GM12878 (cell line): Measurements from ENCODE around the gene RPA3. TPM values are rescaled to one million over a fixed set of nuclear protein-coding genes. Genes with fewer than 3 reads are reported as not detected.
"Not testable (repeated sequence)": the region's sequence is repeated elsewhere in the genome, so short reads cannot be mapped to it uniquely, and the experiment has no call there.

Experiments
- ATAC-seq: fragments of 200-7000 bp; cut with Tn5 transposase; 3 replicates; pipeline ENCODE4 v1.9.1; 2020; ENCODE audit warnings: mild to moderate bottlenecking, moderate library complexity
- BruUV-seq: library from RNA; stranded (reverse); fragments of 400-500 nt; replicated peaks from 2 replicates; lab custom pipeline; 2021; lab: Mats Ljungman, UMichigan
- CTCF ChIA-PET: fragments of 300-600 bp; sonication (Branson Sonifier 250); formaldehyde crosslinking; extraction: SDS; loops from one replicate; lab custom pipeline; 2021; ENCODE audit warnings: inconsistent platforms; lab: Yijun Ruan, JAX
- POLR2A ChIA-PET: fragments of 350-600 bp; formaldehyde crosslinking; extraction: SDS; loops from one replicate; lab custom pipeline; 2021; ENCODE audit warnings: inconsistent platforms; lab: Charles Lee
- RAD21 ChIA-PET: fragments of 300-600 bp; sonication (Branson Sonifier 250); formaldehyde crosslinking; loops from one replicate; lab custom pipeline; 2023; ENCODE audit warnings: antibody characterized with exemption; ENCODE audit not compliant: unreplicated experiment; lab: Charles Lee
- SMC1A ChIA-PET: fragments of 300-600 bp; sonication (Branson Sonifier 250); formaldehyde crosslinking; loops from one replicate; lab custom pipeline; 2023; ENCODE audit not compliant: unreplicated experiment, uncharacterized antibody; lab: Charles Lee
- DNase-seq: peaks from one replicate; pipeline ENCODE4 v3.0.0-alpha.2; 2011; ENCODE audit warnings: low read depth, low spot score
- FAIRE-seq: peaks from 3 replicates; lab custom pipeline; 2011; peaks lifted over from hg19 to GRCh38; lab: Jason Lieb, UNC
- H2AFZ ChIP-seq: 2 replicates; pipeline ENCODE4 v1.6.0; 2011; ENCODE audit warnings: low read depth, low read length, control low read depth; ENCODE audit not compliant: control insufficient read depth
- H3K27ac ChIP-seq: 2 replicates; pipeline ENCODE4 v1.5.1; 2011; ENCODE audit warnings: control low read depth; ENCODE audit not compliant: control insufficient read depth, insufficient read depth
- H3K27me3 ChIP-seq, 2 experiments: replicated peaks in 1 of 2; 2 replicates each; pipeline versions ENCODE4 v1.6.0 to v1.6.1; 2011; ENCODE audit warnings: low read length in 1 of 2; ENCODE audit not compliant: control insufficient read depth in 2 of 2, insufficient read depth in 2 of 2
- H3K36me3 ChIP-seq, 2 experiments: 2 replicates each; pipeline ENCODE4 v1.5.1; 2011; ENCODE audit warnings: low read length in 1 of 2; ENCODE audit not compliant: control insufficient read depth in 2 of 2, insufficient read depth in 2 of 2
- H3K4me1 ChIP-seq: 2 replicates; pipeline ENCODE4 v1.6.1; 2011; ENCODE audit warnings: mild to moderate bottlenecking, low read length, moderate library complexity, mixed read lengths; ENCODE audit not compliant: control insufficient read depth, insufficient read depth
- H3K4me2 ChIP-seq: 2 replicates; pipeline ENCODE4 v1.6.0; 2011; ENCODE audit warnings: control low read depth; ENCODE audit not compliant: control insufficient read depth, insufficient read depth
- H3K4me3 ChIP-seq: fragments of 200-600 bp; sonication (generic); 2 replicates; pipeline ENCODE4 v1.5.1; 2016
- H3K79me2 ChIP-seq: 2 replicates; pipeline ENCODE4 v1.6.0; 2011; ENCODE audit warnings: low read length; ENCODE audit not compliant: control insufficient read depth, insufficient read depth
- H3K9ac ChIP-seq: 2 replicates; pipeline ENCODE4 v1.8.0; 2011; ENCODE audit warnings: low read length, control low read depth, mixed read lengths; ENCODE audit not compliant: control insufficient read depth, insufficient read depth
- H3K9me3 ChIP-seq: replicated peaks from 3 replicates; pipeline ENCODE4 v1.5.1; 2011; ENCODE audit warnings: mild to moderate bottlenecking, low read length; ENCODE audit not compliant: control insufficient read depth, insufficient read depth
- H4K20me1 ChIP-seq: 2 replicates; pipeline ENCODE4 v1.6.0; 2011; ENCODE audit not compliant: control insufficient read depth, insufficient read depth
- BRCA1 ChIP-seq: IDR thresholded peaks from 2 replicates; pipeline ENCODE4 v1.6.1; 2011; ENCODE audit warnings: low read depth, low read length, improper control_type of control experiment
- CREB1 ChIP-seq: IDR thresholded peaks from 2 replicates; pipeline ENCODE4 v1.6.1; 2012; ENCODE audit warnings: low read depth, mild to moderate bottlenecking, inconsistent platforms
- WGBS: methylation state at CpG from one replicate; pipeline ENCODE4 v1.1.6; 2016; ENCODE audit warnings: low lambda C conversion rate; ENCODE audit not compliant: insufficient replicate concordance, insufficient coverage; ENCODE audit errors: missing lambda C conversion rate; 5-methylcytosine and 5-hydroxymethylcytosine counted together
- in situ Hi-C: fragments of 300-500 bp; cut with MboI; formaldehyde crosslinking; loops from 9 replicates; pipeline ENCODE4 v1.14.3; 2018; ENCODE audit warnings: mixed read lengths
- intact Hi-C: fragments of 100-400 bp; cut with micrococcal nuclease; formaldehyde crosslinking; loops from one replicate; pipeline ENCODE4 v1.14.2; 2022; ENCODE audit not compliant: unreplicated experiment
- polyA plus RNA-seq, 11 experiments: library from polyadenylated mRNA; depleted of rRNA in 4 of 11; unstranded in 6 of 11; stranded (reverse) in 5 of 11; fragments of >200 nt; fragmentation: Nextera tagmentation in 4 of 11; fragmentation: Illumina TruSeq in 1 of 11; extraction: Ambion mirVana in 4 of 11; extraction: Trizol in 1 of 11; gene quantifications; 1 replicate in 1 of 11; 2 replicates in 10 of 11; pipeline versions ENCODE4 v1.2.1 to v1.2.3, GENCODE V29; 2011 to 2016; ENCODE audit warnings: inconsistent platforms in 2 of 11, missing spikeins in 2 of 11, low read depth in 1 of 11
- total RNA-seq, 4 experiments: library from RNA; depleted of rRNA in 3 of 4; stranded (reverse); fragments of >200 nt in 3 of 4; fragmentation: Illumina TruSeq in 1 of 4; extraction: Trizol in 1 of 4; gene quantifications; 2 replicates each; pipeline versions ENCODE4 v1.2.1 to v1.2.3, GENCODE V29; 2013 to 2021
- TF ChIP-seq, protein P1 (sequence below): IDR thresholded peaks from 2 replicates; pipeline ENCODE4 v1.6.1; 2011; ENCODE audit warnings: mild to moderate bottlenecking, low read depth, low read length, moderate library complexity; ENCODE audit not compliant: insufficient replicate concordance

The RPA3 gene
- total and polyA plus RNA-seq, 10 of the 15 experiments (the other 5 are each of a cell fraction or from before 2014, with no cell fraction given): 60.2 to 343 (median 112) TPM

DNA sequence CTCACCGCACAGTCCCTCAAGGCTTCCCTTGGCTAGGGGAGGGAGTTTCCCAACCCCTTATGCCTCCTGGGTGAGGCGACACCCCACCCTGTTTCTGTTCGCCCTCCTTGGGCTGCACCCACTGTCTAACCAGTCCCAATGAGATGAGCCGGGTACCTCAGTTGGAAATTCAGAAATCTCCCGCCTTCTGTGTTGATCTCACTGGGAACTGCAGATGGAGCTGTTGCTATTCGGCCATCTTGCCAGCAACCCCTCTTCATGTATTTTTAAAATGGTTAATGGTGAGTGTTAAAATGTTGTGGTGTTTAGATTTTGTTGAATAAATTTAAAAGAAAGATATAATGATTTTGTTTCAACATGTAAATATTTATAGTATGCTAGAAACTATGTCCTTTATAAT, 55.9 kb downstream of the RPA3 start (continued):
- TF ChIP-seq BRCA1 (no peak), CREB1 (no peak)
- TF ChIP-seq, protein P1, sequence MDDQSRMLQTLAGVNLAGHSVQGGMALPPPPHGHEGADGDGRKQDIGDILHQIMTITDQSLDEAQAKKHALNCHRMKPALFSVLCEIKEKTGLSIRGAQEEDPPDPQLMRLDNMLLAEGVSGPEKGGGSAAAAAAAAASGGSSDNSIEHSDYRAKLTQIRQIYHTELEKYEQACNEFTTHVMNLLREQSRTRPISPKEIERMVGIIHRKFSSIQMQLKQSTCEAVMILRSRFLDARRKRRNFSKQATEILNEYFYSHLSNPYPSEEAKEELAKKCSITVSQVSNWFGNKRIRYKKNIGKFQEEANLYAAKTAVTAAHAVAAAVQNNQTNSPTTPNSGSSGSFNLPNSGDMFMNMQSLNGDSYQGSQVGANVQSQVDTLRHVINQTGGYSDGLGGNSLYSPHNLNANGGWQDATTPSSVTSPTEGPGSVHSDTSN: no peak

DNA sequence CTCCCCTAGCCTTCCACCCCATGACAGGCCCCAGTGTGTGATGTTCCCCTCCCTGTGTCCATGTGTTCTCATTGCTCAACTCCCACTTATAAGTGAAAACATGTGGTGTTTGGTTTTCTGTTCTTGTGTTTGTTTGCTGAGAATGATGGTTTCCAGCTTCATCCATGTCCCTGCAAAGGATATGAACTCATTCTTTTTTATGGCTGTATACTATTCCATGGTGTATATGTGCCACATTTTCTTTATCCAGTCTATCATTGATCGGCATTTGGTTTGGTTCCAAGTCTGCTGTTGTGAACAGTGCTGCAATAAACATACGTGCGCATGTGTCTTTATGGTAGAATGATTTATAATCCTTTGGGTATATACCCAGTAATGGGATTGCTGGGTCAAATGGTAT, 61.9 kb downstream of the RPA3 start:
- H3K27ac ChIP-seq, H3K9ac ChIP-seq, FAIRE-seq, H2AFZ ChIP-seq, in situ Hi-C loops, H3K79me2 ChIP-seq, DNase-seq, H3K4me3 ChIP-seq, BruUV-seq, H3K27me3 ChIP-seq, RAD21 ChIA-PET, H3K9me3 ChIP-seq, intact Hi-C loops, H4K20me1 ChIP-seq, POLR2A ChIA-PET, ATAC-seq, H3K36me3 ChIP-seq, H3K4me2 ChIP-seq, H3K4me1 ChIP-seq: not testable (repeated sequence)
- ChIA-PET SMC1A (interaction anchor here (1.5 kb wide), 1 partner anchor 11 kb away, joined by 3 read pairs; no protein-coding TSS in a partner anchor), CTCF (interaction anchor here (1.1 kb wide), 1 partner anchor 12 kb away, joined by 3 read pairs; no protein-coding TSS in a partner anchor)
- WGBS: 95% methylated on average over 3 of the region's 3 CpGs
